Stimulated activated naive CD8-positive, alpha-beta T cell treated with anti-CD3 and anti-CD28 coated beads, Interleukin-15, amount 100 ng/mL, for 72 hours (primary cell): Measurements from ENCODE around the gene TYR.
"Not testable (repeated sequence)": the region's sequence is repeated elsewhere in the genome, so short reads cannot be mapped to it uniquely, and the experiment has no call there.

Experiments
- ATAC-seq: fragments of 150-1000 bp; cut with Tn5 transposase; 2 replicates; pipeline ENCODE4 v1.10.0; 2021; ENCODE audit warnings: mild to moderate bottlenecking, moderate library complexity
- DNase-seq, 2 donors: peaks; one replicate each; pipeline ENCODE4 v3.0.0; 2021 to 2022
- H3K27ac Mint-ChIP-seq, 2 donors: one replicate each; pipeline ENCODE4 v1.8.0; 2022; ENCODE audit warnings: mild to moderate bottlenecking in 2 of 2, mixed read lengths in 2 of 2, moderate library complexity in 2 of 2
- H3K27me3 Mint-ChIP-seq: one replicate; pipeline ENCODE4 v1.8.0; 2022; ENCODE audit warnings: mixed read lengths
- H3K4me1 Mint-ChIP-seq: one replicate; pipeline ENCODE4 v1.8.0; 2022; ENCODE audit warnings: mild to moderate bottlenecking, mixed read lengths
- H3K4me3 Mint-ChIP-seq, 2 donors: one replicate each; pipeline ENCODE4 v1.8.0; 2022; ENCODE audit warnings: mild to moderate bottlenecking in 2 of 2, mixed read lengths in 2 of 2, moderate library complexity in 1 of 2
- H3K9me3 Mint-ChIP-seq, 2 donors: one replicate each; pipeline ENCODE4 v1.8.0; 2022; ENCODE audit warnings: mixed read lengths in 2 of 2

Gene TYR

GRCh38 chr11:89303029-89303428 is 125.4 kb downstream of the TYR start:
- not testable (repeated sequence) for ATAC-seq, H3K27ac Mint-ChIP-seq, H3K9me3 Mint-ChIP-seq, H3K4me1 Mint-ChIP-seq, DNase-seq, H3K27me3 Mint-ChIP-seq, H3K4me3 Mint-ChIP-seq

GRCh38 chr11:89308272-89308671 is 130.6 kb downstream of the TYR start:
- not testable (repeated sequence) for H3K27ac Mint-ChIP-seq, H3K27me3 Mint-ChIP-seq

DNA sequence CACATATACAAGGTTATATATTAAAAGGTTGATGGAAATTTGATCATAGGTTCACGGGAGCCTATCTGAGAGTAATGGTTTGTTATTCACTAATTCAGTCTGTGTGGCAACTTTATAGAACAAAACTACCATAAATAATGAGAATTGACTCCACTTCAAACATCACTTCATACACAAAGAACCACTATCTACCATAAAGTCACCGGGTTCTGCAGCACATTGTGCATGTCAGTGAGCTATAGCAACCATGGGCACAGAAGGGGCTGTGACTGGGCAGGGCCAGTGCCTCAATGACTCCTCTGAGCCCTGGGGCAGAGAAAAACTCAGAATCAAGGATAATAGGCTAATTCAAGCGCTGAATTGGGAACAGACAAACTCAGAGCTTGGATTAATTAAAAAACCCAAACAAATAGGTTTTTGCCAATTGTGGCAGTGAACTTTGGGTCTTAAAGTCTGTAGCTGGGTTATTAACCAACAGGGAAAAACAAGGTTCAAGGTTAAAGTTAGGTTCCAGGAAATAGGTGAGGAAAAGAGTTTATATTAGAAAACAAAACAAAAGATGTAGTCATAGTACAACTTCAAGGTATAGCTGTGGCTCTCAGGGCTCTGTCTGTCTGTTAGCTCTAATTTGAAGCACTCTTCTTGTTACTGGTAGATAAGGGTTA is 131.8 kb downstream of the TYR start:
- H3K27ac Mint-ChIP-seq, ATAC-seq, DNase-seq, H3K4me3 Mint-ChIP-seq, H3K27me3 Mint-ChIP-seq, H3K4me1 Mint-ChIP-seq, H3K9me3 Mint-ChIP-seq: not testable (repeated sequence)

More at GRCh38 chr11:89308272-89308671, 130.6 kb downstream of the TYR start:
- ATAC-seq, H3K9me3 Mint-ChIP-seq, H3K4me3 Mint-ChIP-seq, H3K4me1 Mint-ChIP-seq, DNase-seq: not testable (repeated sequence)

DNA sequence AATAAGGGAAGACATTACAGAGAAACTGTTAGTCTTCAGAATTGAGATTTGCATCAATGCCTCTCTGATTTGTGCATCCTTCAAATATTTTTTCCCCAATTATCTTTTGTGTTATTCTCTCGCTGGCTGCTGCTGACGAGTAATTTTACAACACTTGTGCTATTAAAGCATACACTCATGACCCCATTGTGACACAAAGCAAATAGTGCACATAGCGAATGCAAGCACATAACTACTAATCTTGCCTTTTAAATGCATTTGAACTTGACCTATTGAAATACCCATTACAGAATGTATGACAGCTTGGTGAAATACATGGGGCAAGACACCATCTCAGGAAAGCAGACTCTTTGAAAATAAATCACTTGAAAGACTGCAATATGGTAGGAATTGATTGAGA is 132.9 kb downstream of the TYR start:
- not testable (repeated sequence) for H3K9me3 Mint-ChIP-seq, ATAC-seq, H3K27ac Mint-ChIP-seq, H3K27me3 Mint-ChIP-seq, H3K4me1 Mint-ChIP-seq, H3K4me3 Mint-ChIP-seq, DNase-seq

- no peak overlapping the region for H3K4me3 Mint-ChIP-seq
- H3K9me3 Mint-ChIP-seq = no peaks in the 10 kb centered on the region
- H3K4me1 Mint-ChIP-seq = no peaks in the 10 kb centered on the region
- no peak overlapping the region for H3K27ac Mint-ChIP-seq
- no peaks in the 10 kb centered on the region for H3K27me3 Mint-ChIP-seq
- ATAC-seq = no peak
- no peak for DNase-seq
Observed at GRCh38 chr11:89321401-89321800, 143.7 kb downstream of the TYR start.

DNA sequence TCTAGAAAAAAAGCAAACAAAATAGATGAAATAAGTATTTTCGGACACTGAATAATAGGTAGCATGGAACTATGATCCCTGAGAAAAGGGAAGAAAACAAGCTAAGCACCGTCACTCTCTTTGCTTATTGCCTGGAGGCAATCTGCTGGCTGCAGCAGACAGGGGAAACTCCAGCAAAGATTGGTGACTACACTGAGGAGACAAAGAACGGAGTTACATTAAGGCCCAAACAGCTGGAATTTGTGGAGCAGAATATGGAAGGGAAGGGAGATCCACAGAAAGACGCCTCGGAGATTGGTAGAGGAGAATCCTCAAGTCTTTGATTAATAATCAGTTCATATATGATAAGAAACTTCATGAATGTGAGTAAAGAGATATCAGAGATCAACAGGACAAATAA is 150.2 kb downstream of the TYR start:
- DNase-seq = no peak
- H3K4me3 Mint-ChIP-seq = no peak overlapping the region
- H3K4me1 Mint-ChIP-seq = no peaks in the 10 kb centered on the region
- no peak overlapping the region for H3K27ac Mint-ChIP-seq
- no peak for ATAC-seq
- no peaks in the 10 kb centered on the region for H3K9me3 Mint-ChIP-seq
- H3K27me3 Mint-ChIP-seq = no peaks in the 10 kb centered on the region

DNA sequence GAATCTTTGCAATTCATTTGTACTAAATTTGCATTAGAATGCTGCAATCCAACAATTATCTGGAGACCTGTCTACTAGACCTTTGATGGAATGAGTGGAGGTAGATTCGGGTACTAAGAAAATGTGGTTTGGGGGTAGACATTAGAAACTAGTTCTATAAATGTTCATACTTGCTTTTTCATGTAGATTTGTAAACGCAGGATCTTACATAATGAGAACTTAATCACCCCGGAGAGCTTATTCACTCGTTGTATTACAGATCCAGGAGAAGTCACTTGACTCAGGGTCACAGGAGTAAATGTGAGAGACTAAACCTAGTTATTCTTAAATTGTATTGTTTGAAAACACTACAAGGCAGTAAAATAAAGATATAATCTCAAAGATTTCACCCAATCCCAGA is 154.3 kb downstream of the TYR start:
- not testable (repeated sequence) for H3K4me3 Mint-ChIP-seq, H3K27ac Mint-ChIP-seq, DNase-seq, H3K4me1 Mint-ChIP-seq, H3K27me3 Mint-ChIP-seq, ATAC-seq, H3K9me3 Mint-ChIP-seq

GRCh38 chr11:89333704-89334103 is 156.0 kb downstream of the TYR start:
- H3K9me3 Mint-ChIP-seq, H3K27ac Mint-ChIP-seq, H3K4me3 Mint-ChIP-seq, DNase-seq, ATAC-seq, H3K27me3 Mint-ChIP-seq, H3K4me1 Mint-ChIP-seq: not testable (repeated sequence)

DNA sequence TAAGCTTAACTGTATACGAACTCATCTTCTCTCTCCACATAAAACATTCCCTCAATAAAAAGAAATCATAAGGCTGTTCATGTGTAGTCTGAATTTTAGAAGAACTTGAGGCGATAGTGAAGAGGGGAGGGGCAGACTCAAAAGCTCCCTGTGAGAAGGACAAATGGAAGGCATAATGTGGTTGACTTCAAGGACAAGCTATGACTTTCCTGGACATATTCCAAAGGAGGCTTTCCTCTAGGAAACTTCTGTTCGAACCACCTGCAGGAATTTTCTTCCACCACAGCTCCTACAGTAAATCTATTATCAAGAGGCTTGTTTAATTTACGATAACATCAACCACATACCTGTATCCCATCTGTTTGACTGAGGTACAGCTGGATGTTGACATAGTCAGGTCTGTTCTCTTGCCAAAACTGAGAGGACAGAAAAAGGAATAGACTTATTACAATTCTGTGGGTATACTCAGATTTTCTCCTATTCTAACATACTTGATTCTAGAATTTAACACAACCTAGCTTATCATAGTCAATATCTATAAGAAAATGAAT is 159.5 kb downstream of the TYR start:
- not testable (repeated sequence) for H3K9me3 Mint-ChIP-seq, H3K4me1 Mint-ChIP-seq, H3K27ac Mint-ChIP-seq, DNase-seq, ATAC-seq, H3K27me3 Mint-ChIP-seq, H3K4me3 Mint-ChIP-seq

- DNase-seq, H3K4me3 Mint-ChIP-seq, H3K9me3 Mint-ChIP-seq, ATAC-seq, H3K27me3 Mint-ChIP-seq, H3K27ac Mint-ChIP-seq, H3K4me1 Mint-ChIP-seq: not testable (repeated sequence)
Observed at GRCh38 chr11:89338073-89338472, 160.4 kb downstream of the TYR start.

- ATAC-seq, H3K4me1 Mint-ChIP-seq, H3K9me3 Mint-ChIP-seq, H3K27ac Mint-ChIP-seq, DNase-seq, H3K4me3 Mint-ChIP-seq, H3K27me3 Mint-ChIP-seq: not testable (repeated sequence)
Observed at GRCh38 chr11:89340450-89340849, 162.8 kb downstream of the TYR start.

DNA sequence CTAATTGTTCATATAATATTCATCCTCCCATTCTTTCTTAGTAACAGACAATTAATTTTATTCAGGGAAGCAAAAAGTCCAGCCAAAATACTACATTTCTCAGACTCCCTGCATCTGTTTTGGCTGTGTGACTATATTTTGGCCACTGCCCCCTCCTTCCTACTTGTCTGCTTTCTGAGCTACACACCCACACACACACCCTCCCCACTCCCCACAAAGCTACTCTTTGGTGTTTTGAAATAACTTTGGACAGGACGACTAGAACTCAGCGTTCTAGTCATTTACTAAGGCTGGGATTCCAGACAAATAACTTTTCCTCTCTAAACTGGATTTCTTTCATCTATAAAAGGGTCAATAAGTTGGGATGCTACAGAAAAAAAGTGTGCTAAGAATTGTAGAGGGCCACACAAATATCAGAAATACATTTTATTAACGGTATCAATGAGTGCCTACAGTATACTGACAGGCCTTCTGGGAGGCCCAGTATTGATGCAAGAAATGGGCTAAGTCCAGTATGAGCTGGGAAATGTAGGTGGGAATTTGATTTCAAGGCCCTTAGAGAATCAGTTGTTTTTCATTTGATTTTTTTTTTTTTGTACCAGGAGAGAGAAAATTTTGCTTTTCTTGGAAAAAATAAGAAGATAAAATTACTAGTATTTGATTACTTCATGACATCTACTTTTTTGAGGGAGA is 165.4 kb downstream of the TYR start:
- not testable (repeated sequence) for H3K27ac Mint-ChIP-seq, DNase-seq, ATAC-seq, H3K4me1 Mint-ChIP-seq, H3K9me3 Mint-ChIP-seq, H3K27me3 Mint-ChIP-seq, H3K4me3 Mint-ChIP-seq
